HG02678 (cell line): ENCODE results near the gene DESI1.
"Not testable (repeated sequence)": the region's sequence is repeated elsewhere in the genome, so short reads cannot be mapped to it uniquely, and the experiment has no call there.

Source experiments
- ATAC-seq: cut with Tn5 transposase; IDR thresholded peaks from one replicate; pipeline ENCODE4 v1.9.1; 2021; ENCODE audit warnings: mild to moderate bottlenecking, moderate library complexity; ENCODE audit not compliant: unreplicated experiment

DESI1 gene

DNA sequence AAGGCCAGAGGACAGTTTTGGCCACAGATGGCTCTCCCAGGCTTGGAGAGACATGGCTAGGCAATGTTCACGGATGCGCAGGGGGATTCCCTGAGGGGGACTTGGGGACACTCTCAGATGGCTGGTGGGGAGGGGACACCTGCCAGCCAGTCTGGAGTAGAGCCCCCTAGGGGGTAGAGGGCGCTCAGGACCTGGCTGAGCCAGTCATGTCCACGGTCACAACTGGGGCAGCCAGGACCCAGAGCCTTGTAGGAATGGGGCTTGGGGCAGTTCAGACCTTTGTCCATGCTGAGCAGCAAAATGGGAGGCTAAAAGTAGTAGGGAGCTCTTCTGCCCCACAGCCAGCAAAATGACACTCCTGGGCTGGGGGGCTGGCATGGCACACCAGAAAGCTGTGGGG lies 58.4 kb downstream of the DESI1 start:
- no peak for ATAC-seq

DNA sequence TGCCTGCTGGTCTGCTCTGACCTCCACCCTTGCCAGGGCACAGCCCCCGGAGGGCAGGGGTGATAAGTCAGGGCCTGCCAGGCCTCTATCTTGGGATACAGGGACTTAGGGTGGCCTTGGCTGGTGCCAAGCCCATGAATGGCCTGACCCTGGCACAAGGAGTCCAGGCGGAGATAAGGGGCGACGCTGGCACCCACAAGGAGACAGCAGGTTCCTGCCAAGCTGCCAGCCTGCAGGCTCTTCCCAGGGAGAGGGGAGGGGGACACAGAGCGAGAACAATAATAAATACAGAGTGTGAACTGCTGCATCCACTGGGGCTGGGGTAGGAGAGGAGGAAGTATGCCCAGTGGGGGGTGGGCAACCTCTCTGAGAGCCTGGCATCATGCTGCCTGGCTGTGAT lies 59.1 kb downstream of the DESI1 start:
- no peak for ATAC-seq

DNA sequence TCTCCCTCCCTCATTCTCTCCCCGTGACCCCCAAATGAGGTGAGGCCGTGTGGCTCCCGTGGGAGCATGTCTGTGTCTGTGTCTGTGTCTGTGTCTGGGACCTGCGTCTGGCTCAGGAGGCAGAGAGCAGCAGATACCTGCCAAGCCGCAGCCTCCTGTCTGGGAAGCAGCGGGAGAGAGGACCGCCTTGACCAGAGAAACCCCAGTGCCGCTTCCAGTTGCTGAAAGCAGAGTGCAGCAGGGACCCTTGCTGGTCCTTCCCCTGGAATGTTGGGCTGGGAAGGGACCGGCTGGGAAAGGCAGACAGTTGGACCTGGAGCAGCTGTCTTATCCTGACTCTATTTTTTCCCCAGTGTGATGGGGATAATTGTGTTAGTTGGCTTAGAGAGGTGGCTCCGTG lies 59.5 kb downstream of the DESI1 start:
- ATAC-seq, result no peak

DNA sequence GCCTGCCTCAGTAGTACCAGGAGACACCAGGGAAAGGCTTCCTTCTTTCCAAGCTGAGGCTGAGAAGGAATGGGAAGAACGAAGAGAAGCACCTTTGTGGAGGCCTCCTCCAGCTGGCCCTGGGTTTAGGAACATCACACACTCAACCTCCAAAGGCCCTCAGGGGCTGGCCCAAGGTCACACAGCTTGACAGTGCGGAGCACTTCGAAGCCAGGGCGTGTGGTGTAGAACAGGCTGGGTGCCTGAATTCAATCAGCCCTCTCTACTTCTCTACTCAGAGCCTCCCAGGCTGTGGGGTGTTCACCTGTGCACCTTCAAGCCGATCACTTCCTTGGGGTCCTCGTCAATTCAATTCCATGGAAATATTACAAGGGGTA lies 60.8 kb downstream of the DESI1 start:
- ATAC-seq, result no peak

DNA sequence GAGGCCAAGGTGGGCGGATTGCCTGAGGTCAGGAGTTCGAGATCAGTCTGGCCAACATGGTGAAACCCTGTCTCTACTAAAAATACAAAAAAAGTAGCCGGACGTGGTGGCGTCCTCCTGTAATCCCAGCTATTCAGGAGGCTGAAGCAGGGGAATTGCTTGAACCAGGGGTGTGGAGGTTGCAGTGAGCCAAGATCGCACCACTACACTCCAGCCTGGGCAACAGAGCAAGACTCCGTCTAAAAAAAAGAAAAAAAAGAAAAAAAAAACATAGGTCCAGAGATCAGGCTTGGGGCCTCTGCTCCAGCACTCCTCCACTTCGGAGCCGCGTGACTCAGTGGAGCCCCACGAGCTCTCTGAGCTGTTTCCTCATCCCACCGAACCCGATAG lies 62.6 kb downstream of the DESI1 start:
- not testable (repeated sequence) for ATAC-seq

DNA sequence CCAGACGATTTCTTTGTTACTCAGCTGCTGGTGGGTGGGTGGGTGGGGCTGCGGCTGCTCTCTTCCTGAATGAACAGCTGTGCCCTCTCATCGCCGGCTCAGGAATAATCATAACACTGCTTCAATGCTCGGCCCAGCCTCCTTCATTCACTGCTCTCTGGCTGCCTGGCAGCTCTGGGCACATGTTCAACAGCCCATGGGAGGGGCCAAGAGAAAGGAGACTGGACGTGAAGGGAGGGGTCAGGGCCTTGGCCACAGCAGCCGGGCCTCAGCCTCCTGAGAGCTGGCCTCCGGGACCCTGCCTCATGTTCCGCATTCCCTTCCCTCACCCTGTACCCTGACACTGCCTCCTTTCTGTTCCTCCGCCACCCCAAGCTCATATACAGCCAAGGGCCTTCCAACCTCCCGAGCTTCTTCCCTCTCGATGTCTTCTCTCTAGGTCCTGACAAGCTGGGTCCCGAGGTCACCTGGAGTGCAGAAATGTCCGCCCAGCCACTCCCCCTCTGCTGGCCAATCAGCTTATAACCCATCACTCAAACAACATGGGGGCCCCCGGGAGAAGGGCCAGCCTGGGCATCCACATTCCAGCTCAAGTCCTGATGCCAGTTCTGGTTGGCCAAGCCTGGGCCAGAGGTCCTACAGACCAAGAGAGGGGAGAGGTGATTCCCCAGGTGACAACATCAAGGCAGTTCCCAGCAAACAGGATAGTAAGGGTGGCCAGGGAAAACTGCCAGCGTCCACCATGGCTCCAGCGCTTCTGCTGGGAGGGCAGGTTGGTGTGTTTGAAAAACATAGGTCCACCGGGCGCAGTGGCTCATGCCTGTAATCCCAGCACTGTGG lies 63.2 kb downstream of the DESI1 start:
- no peak for ATAC-seq

DNA sequence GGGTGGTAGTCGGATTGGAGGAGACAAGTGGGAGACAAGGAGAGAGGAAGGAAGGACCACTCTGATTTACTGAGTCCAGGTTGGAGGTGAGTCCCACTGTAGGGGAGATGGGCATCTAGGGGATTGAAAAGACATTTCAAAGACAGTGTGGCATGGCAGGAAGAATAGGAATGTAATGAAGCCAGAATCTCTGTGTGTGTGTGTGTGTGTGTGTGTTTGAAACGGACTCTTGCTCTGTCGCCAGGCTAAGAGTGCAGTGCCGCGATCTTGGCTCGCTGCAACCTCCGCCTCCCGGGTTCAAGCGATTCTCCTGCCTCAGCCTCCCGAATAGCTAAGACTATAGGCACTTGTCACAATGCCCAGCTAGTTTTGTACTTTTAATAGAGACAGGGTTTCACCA lies 64.3 kb downstream of the DESI1 start:
- no peak for ATAC-seq

DNA sequence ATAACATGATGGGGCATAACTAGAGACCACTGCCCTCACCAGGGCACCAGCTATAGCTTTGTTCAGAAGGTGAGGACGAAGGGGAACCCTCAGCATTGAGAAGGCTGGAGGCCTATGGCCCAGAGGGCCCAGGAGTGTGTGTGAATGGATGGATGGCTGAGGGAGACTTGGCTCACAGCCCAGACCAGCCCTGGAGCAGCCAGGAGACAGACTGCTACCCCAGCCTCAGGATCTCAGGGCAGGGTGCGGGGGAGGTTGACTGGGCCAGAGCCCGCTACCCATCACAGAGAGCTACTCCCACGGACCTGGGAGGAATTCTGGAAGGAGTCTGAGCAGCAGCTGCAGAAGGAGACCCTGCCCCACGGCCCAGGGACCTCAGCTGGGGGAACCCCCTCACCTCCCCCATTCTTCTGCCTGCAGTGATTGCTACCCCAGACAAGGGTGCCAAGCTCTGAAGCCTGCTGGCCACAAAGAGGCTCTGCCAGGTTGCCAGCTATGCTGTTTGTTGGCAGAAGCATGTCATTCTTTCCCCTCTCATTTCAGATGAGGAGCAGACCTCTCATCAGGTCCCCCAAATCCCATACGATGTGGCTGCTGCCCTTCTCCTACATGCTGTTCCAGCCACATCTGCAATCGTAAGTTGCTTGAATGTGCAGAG lies 65.4 kb downstream of the DESI1 start:
- no peak for ATAC-seq

DNA sequence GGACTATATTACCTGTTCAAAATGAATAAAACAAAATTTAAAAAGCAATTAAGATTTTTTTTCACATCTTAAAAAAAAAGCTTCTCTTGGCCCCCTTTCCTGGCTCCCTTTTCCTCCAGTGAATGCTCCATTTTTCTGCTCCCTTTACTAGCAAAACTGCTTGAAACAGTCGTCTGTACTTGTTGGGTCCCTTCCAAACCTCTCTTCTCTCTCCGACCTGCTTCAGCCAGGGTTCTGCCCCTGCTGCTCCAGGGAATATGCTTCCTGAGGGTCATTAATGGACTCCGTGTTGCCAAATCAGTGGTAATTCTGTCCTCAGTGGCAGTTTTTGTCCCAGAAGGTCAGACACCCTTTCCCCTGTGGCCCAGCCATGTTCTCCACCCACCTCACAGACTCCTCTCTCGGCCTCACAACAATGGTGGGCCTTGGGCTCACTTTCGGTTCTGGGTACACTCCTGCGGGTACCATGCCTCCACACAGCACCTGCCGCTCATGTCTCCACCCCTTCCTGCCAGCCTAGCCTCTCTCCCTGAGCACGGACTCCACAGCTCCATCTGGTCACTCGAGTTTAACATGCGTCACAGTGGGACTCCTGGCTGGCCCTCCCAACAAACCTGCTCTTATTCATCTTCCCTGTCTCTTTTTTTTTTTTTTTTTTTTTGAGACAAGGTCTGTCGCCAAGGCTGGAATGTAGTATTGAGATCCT lies 68.8 kb downstream of the DESI1 start:
- ATAC-seq, result no peak

DNA sequence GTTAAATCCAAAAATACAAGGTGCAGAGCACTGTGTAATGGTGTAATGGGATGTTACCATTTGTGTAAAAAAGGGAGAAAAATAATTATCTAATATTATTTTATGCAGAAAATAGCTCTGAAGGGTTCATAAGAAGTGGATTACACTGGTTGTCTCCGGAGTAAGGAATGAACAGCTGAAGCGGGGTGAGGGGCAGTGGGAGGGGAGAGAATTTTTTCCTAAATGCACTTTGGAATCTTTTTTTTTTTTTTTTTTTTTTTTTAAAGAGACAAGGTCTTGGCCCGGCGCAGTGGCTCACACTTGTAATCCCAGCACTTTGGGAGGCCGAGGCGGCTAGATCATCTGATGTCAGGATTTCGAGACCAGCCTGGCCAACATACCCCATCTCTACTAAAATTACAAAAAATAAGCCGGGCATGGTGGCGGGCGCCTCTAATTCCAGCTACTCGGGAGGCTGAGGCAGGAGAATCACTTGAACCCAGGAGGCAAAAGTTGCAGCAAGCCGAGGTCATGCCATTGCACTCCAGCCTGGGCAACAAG lies 69.8 kb downstream of the DESI1 start:
- ATAC-seq, result no peak

DNA sequence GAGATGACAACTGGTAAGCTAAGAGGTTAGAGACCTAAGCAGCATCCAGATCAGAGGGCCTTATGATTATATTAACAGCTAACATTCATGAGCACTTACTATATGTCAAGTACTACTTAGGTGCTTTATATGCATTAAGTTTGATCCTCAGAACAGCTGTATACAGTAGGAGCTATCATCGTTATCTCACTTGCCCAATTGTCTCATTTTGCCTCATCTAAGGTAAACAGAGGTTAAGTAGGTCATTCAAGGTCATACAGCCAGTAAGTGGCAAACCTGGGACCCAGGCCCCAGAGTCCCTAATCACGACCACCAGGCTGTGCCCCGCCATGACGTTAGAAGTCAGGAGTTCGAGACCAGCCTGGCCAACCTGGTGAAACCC lies 72.0 kb downstream of the DESI1 start:
- no peak for ATAC-seq
